ENCODE results near the gene CSNK1A1L.
A peak's percentile ranks its signal among the peaks of the same experiment; 100 is the strongest.

Gene CSNK1A1L

DNA sequence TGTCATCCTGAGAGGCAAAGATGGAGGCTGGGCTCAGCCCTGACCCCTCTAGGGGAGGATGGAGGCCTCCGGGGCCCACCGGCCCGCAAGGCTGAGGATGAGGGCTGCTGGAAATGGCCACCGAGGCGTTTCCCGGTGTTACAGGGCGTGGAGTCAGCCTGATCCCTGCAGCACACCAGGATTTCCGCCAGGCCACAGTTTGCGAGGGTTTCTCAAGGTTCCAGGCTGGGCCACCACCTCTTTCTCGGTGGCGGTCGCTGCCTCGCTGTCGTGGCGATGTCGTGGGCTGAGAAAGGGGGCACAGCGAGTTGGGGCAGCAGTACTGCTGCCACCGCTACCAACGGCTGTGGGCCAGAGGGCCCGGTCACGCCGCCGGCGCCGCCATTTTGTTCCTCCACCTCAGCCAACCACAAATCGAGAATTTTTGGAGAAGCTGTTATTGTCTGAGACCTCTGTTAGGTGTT is at the start of gene CSNK1A1L:
Gene CSNK1A1L, minus strand, starts transcription at position 414 of the 464 bp plus-strand sequence. Its CDS starts 408 bp downstream, at position 6.
- no peak for DNase-seq

DNA sequence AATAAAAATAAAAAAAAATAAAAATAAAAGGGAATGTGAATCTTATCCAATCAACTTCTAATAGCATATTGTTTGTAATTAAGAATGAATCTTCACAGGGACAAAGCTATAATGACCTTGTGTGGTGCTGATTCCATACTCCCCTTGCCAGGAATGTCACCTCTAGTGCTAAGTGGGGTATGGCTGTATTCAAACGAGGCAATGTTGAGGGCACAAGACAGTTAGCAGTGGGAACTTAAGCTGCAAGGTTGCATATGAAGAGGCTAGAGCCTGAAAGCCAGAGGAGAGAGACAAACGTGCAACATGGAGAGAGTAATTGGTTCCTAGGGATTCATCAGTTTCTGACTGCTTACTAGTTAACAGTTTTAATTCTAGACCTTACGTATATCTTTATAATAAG is 43.9 kb upstream of the CSNK1A1L start:
- no peak for DNase-seq

DNA sequence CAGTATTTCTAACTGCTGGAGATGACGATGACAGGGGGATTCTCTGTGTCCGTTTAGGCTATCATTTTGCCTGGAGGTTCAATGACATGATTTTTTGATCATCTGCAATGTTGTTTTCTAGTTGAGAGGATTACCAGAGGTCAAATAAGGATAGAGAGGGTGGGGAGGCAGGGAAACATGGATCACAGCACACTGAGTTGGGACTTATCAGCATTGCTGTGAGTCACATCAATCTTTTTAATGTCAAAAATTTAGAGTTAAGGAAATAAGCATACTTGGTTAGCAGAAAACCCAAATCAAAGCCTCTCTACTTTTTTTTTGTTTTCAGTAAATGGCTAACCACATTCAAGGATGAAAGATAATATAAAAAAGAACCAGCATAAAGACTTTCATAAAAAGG is 43.0 kb upstream of the CSNK1A1L start:
- no peak for DNase-seq

DNA sequence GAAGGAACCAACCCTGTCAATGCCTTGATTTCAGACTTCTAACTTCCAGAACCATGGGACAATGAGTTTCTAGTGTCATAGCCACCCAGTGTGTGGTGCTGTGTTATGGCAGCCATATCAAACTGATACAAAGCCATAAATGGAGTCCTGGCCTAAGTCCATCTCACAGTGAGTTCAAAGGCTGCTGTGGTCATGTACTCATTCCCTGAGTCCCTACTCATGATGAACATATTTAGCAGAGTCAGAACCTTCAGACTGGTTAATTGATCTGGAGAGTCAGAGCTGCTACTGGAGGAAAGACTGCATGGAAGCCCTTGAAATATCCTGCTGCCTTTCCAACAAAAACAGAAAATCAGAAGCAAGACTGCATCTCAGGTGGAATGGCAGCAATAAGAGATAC is 39.2 kb upstream of the CSNK1A1L start:
- no peak for DNase-seq

DNA sequence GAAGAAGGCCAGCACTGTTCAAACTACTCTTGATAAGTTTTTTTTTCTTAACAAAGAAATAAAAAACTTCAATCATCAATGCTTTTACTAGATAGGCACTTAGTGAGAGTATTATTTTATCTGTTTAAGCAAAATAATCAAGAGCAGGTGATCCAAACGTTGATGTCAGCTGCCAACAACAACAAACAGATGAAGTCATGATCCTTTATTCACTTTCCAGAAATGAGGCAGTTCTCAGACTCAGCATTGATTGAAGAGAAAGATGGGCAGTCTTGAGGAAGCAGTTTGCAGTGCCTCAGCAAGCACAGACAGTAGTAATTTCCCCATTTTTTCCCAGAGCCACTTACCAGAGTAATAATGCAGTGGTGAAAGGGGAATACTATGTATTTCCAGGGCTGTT is 38.4 kb upstream of the CSNK1A1L start:
- DNase-seq = no peak

DNA sequence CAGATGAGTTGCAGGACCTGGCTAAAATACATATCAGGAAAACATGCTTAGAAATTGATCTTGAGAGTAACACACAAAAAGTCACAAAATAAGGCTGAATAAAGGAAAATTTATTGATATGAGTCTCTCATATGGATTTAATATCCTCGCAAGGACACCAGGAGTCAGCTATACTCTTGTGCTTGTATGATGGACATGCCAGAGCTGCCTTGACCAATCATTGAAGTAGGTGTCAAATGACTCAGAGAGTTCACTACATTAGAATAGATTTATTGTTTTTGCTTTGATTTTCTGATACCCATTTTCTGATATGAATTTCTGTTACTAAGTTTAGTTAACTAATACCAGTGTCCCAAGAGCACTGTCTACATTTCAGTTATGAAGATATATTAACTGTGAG is 37.4 kb upstream of the CSNK1A1L start:
- DNase-seq = no peak

DNA sequence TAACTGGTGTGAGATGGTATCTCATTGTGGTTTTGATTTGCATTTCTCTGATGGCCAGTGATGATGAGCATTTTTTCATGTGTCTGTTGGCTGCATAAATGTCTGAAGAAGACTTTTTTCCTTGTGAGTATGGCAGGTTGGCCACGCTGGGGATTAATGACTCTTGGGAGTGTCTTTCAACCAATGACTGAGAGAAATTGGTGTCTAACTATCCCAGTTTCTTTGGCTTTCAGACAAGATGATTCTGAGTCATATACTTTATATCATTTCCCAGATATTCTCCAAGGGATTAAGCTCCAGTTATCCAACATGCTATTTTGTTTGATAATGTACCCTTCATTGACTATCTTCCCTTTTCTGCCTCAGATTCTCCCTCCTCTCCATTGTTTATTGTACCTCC is 35.5 kb upstream of the CSNK1A1L start:
- DNase-seq = no peak

DNA sequence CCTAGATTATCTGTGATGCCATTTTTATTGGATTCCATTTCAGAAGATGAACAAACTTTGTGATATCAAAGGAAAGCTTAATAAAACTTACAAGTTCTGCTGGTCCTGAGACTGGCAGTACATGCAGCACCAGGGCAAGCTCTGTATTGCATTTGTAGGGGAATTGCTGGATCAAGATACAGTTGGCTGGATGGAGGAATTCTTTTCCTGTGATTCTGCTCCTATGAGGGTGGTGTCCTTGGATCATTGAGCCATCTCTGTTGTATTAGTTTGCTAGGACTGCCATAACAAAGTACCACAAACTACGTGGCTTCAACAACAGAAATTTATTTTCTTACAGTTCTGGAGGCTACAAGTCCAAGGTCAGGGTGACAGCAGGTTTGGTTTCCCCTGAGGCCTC is 33.9 kb upstream of the CSNK1A1L start:
- no peak for DNase-seq

DNA sequence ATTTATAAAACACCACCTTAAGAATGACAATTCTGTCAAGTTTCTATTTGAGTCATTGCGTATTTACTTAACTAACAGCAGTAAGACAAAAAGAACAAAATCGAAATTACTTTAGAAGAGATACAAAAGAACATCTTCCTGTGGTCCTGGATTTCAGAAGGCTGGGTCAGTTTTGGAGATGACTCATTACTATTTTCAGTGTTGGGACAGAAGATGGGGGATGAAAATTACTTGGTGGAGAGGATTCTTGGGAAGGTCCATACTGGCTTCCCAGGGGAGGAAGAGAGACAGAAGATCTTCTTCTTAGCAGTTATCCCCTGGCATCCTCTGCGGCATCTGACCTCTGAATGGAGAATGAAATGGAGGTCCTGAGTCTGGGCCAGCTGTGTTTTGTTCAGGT is 33.5 kb upstream of the CSNK1A1L start:
- DNase-seq = no peak

DNA sequence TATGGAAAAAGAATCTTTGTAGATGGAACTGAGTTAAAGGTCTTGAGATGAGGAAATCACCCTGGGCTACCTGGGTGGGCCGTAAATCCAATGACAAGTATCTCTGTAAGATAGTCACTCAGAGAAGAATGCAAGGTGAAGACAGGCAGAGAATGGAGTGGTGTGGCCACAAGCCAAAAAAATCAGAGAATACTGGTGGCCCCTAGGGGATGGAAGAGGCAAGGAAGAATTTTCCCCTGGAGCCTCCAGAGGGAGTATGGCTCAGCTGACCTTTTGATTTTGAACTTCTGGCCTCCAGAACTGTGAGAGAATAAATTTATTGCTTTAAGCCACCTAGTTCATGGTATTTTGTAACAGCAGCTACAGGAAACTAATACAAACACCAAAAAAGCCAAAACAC is 32.7 kb upstream of the CSNK1A1L start:
- no peak for DNase-seq

DNA sequence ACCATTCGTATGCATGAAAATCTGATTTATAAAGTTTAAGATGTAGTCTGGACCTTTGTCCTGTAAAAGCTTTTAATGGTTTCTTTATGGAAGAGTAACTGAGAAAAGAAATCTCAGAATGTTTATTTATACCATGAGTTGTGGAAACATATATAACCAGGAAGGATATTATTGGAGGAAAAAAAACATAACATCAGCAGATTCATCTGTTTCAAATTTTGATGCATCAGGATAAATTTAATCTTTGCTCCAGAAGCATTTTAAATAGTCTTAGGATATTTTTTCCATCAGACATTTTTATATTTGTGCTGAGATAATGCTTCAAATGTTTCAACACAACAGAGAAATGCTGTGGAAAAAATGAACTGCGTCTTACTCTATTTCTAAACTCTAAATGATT is 31.2 kb upstream of the CSNK1A1L start:
- no peak for DNase-seq

DNA sequence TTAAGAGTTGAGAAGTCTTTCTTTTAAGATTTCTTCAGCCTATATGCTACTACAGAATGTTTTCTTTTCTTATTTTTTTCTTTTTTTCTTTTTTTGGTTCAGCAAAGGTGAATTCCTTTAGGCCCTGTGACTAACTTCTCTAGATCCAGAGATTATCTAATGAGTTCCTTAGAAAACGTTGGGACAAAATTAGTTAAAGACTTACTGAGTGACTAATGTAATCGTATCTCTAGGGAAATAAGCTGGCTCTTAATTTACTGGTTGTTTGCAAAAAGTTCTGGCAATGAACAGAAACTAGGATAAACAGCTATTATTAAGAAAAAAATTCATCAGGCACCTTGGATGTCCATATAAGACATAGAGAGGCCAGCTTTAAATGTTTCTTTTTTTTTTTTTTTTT is 30.7 kb upstream of the CSNK1A1L start:
- DNase-seq = no peak

DNA sequence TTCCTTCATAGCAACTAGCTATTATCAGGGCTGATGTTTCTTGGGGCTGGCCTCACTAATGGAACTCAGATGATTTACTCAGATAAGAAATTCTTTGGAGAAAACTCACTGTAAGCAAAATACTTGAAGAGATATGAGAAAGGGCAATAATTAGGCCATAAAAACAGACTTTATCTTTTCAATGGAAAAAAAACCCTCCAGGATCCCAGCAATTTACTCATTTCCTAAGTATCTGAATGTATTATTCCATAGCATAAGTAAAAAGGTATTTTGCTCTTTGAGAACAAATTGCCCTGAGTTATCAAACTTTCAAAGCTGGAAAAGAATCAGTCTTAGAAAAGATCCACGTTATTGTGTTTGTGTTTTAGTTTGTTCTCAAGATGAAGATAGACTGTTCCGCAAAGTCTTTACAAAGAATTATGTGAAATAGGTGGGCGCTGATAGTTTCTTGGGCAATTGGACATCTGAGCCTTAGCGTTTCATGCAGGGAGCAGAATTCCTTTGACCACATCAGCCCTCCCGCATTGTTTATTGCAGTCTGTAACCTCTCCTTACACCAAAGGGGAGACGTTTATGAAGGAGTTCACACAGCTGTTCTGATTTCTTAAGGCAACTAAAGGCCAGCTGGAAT is 29.1 kb upstream of the CSNK1A1L start:
- no peak for DNase-seq

DNA sequence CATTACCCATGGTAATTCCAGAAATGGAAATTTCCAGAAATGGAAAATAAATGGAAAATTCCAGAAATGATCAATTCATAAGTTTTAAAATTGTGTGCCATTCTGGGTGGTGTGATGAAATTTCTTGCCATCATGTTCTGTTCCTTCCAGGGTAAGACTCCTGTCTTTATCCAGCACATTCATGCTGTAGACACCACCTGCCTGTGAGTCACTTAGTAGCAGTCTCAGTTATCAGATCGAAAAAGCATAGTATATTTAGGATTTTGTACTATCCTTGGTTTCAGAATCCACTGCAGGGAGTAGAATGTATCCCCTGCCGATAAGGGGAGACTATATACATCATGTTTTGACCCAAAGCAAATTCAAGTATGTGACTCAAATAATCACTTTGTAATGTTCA is 26.7 kb upstream of the CSNK1A1L start:
- no peak for DNase-seq

DNA sequence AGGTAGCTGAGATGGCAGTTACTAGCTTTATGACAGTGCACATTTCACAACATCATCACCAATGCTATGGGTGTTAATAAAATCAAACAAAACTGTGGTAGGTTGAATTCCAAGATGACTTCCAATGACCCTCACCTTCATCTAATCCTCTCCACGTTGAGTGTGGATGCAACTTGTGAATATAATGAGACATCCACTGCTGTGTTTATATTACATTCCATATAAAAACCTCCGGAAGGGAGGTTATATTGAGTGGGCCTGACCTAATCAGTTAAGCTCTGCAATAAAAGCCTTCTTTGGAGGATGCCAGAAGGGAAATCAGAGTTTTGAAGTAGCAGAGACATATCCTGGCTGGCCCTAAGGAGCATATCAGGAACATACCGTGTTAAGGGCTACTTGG is 25.6 kb upstream of the CSNK1A1L start:
- no peak for DNase-seq

DNA sequence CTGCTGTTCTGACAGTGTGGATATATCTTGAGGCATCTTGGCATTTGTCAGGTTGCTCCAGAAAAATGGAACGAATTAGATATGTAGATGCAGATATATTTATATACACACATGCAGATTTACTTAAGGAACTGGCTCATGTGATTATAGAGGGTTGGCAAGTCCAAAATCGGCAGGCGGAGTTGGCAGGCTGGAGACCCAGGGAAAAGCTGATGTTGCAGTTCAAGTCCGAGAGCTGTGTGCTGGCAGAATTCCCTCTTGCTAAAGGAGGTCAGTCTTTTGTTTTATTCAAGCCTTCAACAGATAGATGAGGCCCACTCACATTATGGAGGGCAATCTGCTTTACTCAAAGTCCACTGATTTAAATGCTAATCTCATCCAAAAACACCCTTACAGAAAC is 24.4 kb upstream of the CSNK1A1L start:
- DNase-seq = no peak

DNA sequence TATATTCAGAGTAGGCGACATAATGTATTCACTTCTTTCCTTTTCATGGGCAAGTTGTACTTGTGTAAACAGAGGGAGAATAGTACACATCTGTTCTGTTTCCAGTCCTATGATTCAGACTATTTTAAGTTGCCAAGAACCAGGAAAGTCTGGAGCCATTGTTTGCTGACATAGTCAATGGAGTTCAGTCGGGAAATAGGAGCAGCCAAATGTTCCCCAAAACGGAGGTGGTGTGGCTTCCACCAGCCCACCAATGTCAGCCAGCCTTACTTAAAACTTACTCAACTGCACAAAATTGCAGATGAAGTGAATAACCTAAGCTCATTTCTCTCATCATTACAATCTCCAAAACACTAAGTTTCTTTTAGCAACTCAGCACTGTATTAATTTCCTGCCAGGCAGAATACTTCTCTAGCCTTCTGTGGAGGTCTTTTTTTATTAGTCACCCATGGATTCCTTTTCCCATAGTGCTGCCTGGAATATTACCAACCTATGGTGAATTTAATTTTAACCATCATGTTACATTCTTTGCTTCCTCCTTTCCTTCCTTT is 22.3 kb upstream of the CSNK1A1L start:
- DNase-seq = no peak

DNA sequence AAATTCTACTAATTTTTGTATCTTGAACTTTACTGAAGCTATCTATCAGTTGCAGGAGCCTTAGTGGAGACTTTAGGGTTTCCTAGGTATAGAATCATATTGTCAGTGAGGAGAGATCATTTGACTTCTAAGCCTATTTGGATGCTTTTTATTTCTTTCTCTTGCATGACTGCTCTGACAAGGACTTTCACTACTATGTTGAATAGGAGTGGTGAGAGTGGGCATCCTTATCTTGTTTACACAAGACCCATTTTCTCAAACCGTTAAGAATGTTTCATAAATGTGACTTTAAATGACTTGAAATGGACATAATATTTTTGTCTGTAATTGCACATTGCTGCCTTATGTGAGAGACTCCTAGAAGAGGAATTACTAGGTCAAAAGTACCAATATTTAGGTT is 17.9 kb upstream of the CSNK1A1L start:
- no peak for DNase-seq

DNA sequence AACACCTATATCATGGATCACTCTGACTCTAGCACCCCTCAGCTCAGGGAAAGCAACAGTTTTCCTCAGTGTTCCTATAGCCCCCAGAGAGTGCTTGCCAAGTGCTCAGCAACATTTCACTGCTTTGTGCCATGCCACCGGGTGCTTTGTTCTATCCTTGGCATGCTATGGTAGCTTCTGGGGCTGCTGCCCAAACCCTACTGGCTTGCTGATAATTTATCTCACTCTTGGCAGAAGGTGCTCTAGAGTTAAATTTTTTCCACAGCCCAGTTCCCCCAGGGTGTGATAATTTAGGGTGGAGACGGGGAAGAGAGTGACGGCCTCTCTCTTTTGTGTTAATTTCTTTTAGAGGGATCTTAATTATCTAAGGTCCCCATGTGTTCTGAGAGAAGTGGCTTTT is 12.6 kb upstream of the CSNK1A1L start:
- DNase-seq = no peak

DNA sequence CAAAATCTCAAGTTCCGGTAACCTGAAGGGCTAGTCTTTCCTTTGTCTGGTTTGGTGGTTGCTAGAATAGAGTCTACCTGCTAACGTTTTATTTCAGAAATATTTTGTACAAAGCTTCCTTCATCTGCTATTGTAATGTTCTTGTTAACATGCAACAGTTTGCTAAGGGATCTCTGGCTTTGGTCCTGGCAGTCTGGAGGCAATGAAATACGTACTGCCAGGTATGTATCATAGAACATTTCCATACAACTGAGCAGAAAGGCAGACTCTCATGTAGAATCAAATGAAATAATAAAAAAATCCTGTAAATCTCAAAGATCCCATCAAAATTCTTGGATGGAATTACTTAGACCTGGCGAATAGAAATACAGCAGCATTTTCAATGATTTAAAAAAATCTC is 8.8 kb upstream of the CSNK1A1L start:
- DNase-seq = no peak

DNA sequence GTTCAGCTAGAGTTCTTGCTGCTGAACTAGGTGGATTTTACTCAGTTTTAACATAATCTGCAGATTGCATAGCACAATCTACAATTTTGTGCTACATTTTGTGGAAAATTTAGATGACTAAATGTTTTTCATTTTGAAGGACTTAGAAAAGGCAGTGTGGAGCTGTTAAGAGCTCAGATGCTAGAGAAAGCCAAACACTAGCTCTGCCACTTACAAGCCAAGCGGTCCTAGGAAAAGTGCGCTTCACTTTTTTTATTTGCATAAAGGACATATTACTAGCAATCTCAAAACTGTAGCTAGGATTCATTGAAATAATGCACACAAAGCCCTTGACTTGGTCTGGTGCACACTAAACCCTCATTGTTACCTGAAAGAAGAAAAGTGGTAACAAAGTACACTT is 8.1 kb upstream of the CSNK1A1L start:
- no peak for DNase-seq

DNA sequence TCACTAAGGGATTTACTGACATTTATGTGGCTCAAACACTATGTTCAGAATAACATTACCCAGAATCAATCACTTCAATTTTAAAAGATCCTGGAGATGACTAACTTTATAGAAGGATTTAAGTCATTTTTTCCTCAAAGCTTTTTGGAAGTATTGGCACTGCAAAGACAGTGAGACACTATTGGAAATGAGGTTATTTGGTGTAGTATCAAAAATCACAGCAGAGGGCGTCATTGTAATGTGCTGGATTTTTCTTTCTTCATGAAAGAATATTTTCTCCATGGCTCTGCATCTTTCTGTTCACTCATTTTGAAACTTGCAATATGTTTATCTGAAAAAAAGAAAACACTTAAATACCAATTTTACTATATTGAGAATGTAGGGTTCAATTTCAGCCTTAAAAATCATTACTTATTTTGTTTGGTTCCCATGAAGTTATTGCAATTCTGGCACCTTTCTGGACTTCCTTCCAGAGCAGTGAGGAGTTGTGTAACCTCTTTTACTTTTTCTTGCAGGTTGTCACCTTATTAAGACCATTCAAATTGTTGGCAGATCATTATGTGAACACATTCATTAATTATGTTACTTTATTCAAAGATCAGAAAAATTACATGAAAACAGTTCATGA is 3.7 kb upstream of the CSNK1A1L start:
- peak; percentile 5 for DNase-seq

DNA sequence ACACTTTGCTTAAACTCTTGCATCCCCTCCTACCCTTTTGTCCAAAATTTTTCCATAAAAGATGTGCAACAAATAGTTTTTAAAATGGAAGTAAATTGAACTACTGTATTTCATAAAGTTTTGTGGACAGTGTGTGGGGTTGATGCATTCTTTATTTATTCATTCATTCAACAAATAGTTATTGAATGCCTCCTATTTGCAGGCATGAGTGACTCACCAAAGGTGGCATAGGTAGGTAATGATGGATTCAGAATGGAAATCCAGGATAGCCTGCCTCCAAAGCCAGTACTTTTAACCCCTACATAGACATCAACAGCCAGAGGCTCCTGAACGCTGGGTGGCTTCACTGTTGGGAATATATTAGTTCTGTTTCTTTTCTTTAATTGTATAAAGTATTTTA is 2.4 kb upstream of the CSNK1A1L start:
- DNase-seq = no peak

DNA sequence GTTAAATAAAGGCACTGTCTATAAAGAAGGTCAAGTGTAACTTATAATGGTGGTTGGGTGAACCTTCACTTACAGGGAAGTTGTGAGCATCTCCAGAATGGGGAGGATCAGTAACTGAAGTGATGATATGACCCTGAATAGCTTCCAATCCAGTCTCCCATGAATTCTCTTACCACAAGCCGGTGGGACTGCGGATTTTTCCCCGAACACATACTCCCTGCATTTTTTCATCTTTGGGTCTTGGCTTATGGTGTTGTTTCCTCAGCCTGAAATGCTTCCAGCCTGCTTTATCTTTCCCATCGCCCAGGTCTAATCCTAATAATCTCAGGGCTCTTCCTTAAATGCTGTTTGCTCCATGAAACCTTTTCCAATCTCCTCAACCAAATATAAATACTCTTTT is 2.0 kb upstream of the CSNK1A1L start:
- no peak for DNase-seq

DNA sequence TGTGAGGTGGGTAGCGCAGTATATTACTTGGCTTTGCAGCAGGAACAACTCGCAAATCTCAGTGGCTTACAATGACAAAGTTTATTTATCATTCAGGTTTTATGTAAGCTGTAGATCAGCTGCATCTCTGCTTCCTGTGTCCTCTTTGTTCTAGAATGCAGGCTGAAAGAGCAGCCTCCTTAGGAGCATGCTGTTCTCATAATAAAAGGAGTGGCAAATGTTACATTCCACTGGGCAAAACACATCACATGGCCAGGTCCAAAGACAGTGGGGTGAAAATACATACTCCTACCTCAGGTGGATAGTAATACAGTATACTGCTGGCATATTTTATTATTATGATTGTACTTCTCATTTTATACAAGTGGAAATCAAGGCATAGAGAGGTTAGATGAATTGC is 1.2 kb upstream of the CSNK1A1L start:
- DNase-seq = no peak

All from suppressor macrophage treated with lipopolysaccharide for 4 hours (primary cell).